Pancreas (tissue), 10 donors: Measurements from ENCODE around the gene SAMD11. TPM values are rescaled to one million over a fixed set of nuclear protein-coding genes. Genes with fewer than 3 reads are reported as not detected.

Experiments
- ATAC-seq, 4 donors: fragments of 200-7000 bp; cut with Tn5 transposase; one replicate each; pipeline versions ENCODE4 v1.8.0 to v1.9.1; 2020; ENCODE audit warnings: mild to moderate bottlenecking in 4 of 4, moderate library complexity in 4 of 4
- DNase-seq, 6 donors: peaks; one replicate each; pipeline ENCODE4 v3.0.0-alpha.2; 2020
- FAIRE-seq: peaks from 2 replicates; lab custom pipeline; 2012; peaks lifted over from hg19 to GRCh38; lab: Jason Lieb, UNC
- H3K27ac ChIP-seq, 4 donors: fragments of 200-600 bp; sonication (generic); 1 replicate in 3 of 4; 2 replicates in 1 of 4; pipeline versions ENCODE4 v1.5.0 to v1.8.0; 2020
- H3K27me3 ChIP-seq, 4 donors: fragments of 200-600 bp; one replicate each; pipeline ENCODE4 v1.8.0; 2021
- H3K36me3 ChIP-seq, 3 donors: fragments of 200-600 bp; sonication (generic) in 1 of 3; one replicate each; pipeline versions ENCODE4 v1.5.0 to v1.8.0; 2020 to 2021
- H3K4me1 ChIP-seq, 3 donors: fragments of 200-600 bp; one replicate each; pipeline ENCODE4 v1.8.0; 2021
- H3K4me3 ChIP-seq, 4 donors: fragments of 200-600 bp; sonication (generic) in 2 of 4; one replicate each; pipeline versions ENCODE4 v1.5.0 to v1.8.0; 2020 to 2021
- H3K9me3 ChIP-seq, 4 donors: fragments of 200-600 bp; one replicate each; pipeline ENCODE4 v1.8.0; 2021
- CTCF ChIP-seq, 4 donors: fragments of 200-600 bp; sonication (generic) in 3 of 4; IDR thresholded peaks; one replicate each; pipeline versions ENCODE4 v1.5.0 to v1.8.0; 2021; ENCODE audit warnings: antibody characterized with exemption in 4 of 4
- WGBS, 2 donors: extraction: QIAGEN DNeasy Blood & Tissue Kit; methylation state at CpG; one replicate each; pipeline ENCODE4 v1.1.7; 2013; 5-methylcytosine and 5-hydroxymethylcytosine counted together
- intact Hi-C, 3 donors: fragments of 100-400 bp; cut with DNase I; formaldehyde crosslinking; loops; one replicate each; pipeline versions ENCODE4 v1.11.1 to v1.14.2; 2022
- polyA plus RNA-seq, 2 donors: library from polyadenylated mRNA; stranded (reverse); fragments of 200-250 nt; gene quantifications; one replicate each; pipeline ENCODE4 v1.2.3, GENCODE V29; 2013
- total RNA-seq, 6 donors: library from RNA; stranded (reverse); fragmentation: NEBNext Ultra II Directional in 4 of 6; extraction: Animal tissue kit (Norgen Biotek cat#: 25700) in 4 of 6; gene quantifications; one replicate each; pipeline versions ENCODE4 v1.2.1 to v1.2.4, GENCODE V29; 2021 to 2023
- donor health status: healthy with polysubstance abuse.
- donor health status: DM: no; HTN: no; CAD: no; lungs with moderate emphysema.
- donor health status: DM: no; HTN: no; CAD: no.
- donor health status: control.
- donor health status: control.
- donor health status: Bipolar disorder and iron deficiency.
- donor health status: DM: yes; HTN: yes; CAD: no.
- donor health status: DM: no; HTN: no; CAD: no.
- donor health status: DM: no; HTN: no; CAD: no.
- donor health status: DM: yes; HTN: yes; CAD: no.

Gene SAMD11
- total and polyA plus RNA-seq, 8 donors: 0.19 to 23.7 (median 3.5) TPM

GRCh38 chr1:915295-916172, 8.2 kb upstream of the SAMD11 start:
- H3K36me3 ChIP-seq: no peaks in the 10 kb centered on the region
- 64 to 73% methylated on average over 28 of the region's 28 CpGs for WGBS, 2 donors
- ATAC-seq (no peak), FAIRE-seq (no peak), DNase-seq (peak in 5 of 6 donors; percentile 1 to 60 (median 21))
- no peak for TF ChIP-seq CTCF (IDR thresholded peaks at IDR 0.05)
- no peak overlapping the region for H3K27ac ChIP-seq
- H3K9me3 ChIP-seq: no peaks in the 10 kb centered on the region
- H3K27me3 ChIP-seq: no peaks in the 10 kb centered on the region
- H3K4me1 ChIP-seq: peaks cover 0 to 6% (median under 1%) of the 10 kb centered on the region in 3 donors
- intact Hi-C loops: no loop called here
- H3K4me3 ChIP-seq: no peak overlapping the region

GRCh38 chr1:916173-917075, 7.3 kb upstream of the SAMD11 start:
- intact Hi-C loops: no loop called here
- Histone ChIP-seq H3K9me3 (no peaks in the 10 kb centered on the region), H3K36me3 (no peaks in the 10 kb centered on the region), H3K27ac (no peak overlapping the region), H3K27me3 (no peaks in the 10 kb centered on the region), H3K4me1 (peaks cover 0 to 9% (median 7%) of the 10 kb centered on the region in 3 donors), H3K4me3 (no peak overlapping the region)
- DNase-seq (peak in 5 of 6 donors; percentile 45 to 76 (median 61)), ATAC-seq (peak; percentile 28 to 71 (median 46)), FAIRE-seq (no peak)
- 16 to 17% methylated on average over 31 of the region's 31 CpGs for WGBS, 2 donors
- TF ChIP-seq CTCF (IDR thresholded peaks at IDR 0.05): no peak

DNA sequence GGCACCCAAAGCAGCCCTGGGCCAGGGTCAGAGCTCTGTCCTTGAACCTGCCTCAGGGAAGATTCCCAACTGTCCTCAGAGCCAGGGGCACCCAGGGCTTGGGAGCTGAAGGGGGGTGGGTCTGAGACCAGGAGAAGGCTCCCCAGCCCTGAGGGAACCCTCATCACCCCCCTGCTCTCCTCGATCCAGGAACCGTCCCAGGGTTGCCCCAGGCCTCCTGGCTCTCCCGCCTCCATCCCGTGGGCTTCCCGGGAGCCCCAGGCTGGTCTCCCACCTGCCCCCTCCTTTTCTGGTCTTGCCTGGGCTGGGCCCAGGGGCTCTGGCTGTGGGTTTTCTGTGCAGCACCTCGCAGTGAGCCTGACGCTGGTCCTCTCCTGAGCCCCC, 6.7 kb upstream of the SAMD11 start:
- WGBS, 2 donors: 32 to 46% methylated on average over 7 of the region's 7 CpGs
- ATAC-seq (no peak), FAIRE-seq (no peak), DNase-seq (peak in 3 of 6 donors; percentile 31 to 63 (median 49))
- Histone ChIP-seq H3K4me3 (no peak overlapping the region), H3K9me3 (no peaks in the 10 kb centered on the region), H3K36me3 (no peaks in the 10 kb centered on the region), H3K27me3 (no peaks in the 10 kb centered on the region), H3K27ac (no peak overlapping the region), H3K4me1 (peaks cover 0 to 9% (median 7%) of the 10 kb centered on the region in 3 donors)
- intact Hi-C loops: no loop called here
- no peak for TF ChIP-seq CTCF (IDR thresholded peaks at IDR 0.05)

DNA sequence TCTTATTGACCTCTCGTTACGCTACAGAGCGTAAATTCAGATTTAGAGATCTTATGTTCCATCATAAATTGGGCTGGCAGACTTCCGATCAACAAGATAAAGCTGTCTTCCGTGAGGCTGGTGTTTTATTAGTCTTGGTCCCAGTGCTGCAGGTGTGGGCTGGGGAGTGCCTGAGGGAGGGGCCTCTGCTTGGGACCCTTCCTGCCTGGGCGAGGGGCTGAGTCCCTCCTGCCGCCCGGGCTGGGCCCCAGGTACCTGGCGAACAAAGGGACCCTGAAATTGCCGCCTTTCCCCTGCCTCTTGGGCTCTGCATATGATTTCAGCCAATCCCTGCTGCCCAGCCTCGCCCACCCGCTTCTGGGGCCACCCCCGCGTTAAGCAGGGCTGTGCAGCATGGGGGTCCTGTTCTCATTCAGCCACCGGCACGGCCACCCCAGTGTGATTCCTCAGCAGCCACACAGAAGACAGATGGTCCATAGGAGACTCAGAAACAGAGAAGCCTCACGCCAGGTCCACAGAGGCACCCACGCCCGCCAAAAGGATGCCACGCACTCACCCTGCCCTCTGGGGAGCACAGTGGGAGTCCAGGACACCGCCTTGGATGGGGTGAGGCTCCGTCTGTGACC, 6.1 kb upstream of the SAMD11 start:
- no peak for TF ChIP-seq CTCF (IDR thresholded peaks at IDR 0.05)
- DNase-seq (peak in 3 of 6 donors; percentile 18 to 51 (median 44)), FAIRE-seq (no peak), ATAC-seq (no peak)
- Histone ChIP-seq H3K27me3 (no peaks in the 10 kb centered on the region), H3K4me3 (no peak overlapping the region), H3K9me3 (no peaks in the 10 kb centered on the region), H3K36me3 (no peaks in the 10 kb centered on the region), H3K4me1 (peaks cover 0 to 9% (median 7%) of the 10 kb centered on the region in 3 donors), H3K27ac (no peak overlapping the region)
- intact Hi-C loops: no loop called here
- 47 to 55% methylated on average over 22 of the region's 22 CpGs for WGBS, 2 donors
